Left lung (tissue), 10 donors: ENCODE measurements around the gene RBPMS2. TPM values are rescaled to one million over a fixed set of nuclear protein-coding genes. Genes with fewer than 3 reads are reported as not detected.

Experiments used
- ATAC-seq: fragments of 200-7000 bp; cut with Tn5 transposase; one replicate; pipeline ENCODE4 v1.9.1; 2020; ENCODE audit warnings: moderate library complexity
- DNase-seq, 4 donors: peaks; one replicate each; pipeline ENCODE4 v3.0.0-alpha.2; 2013 to 2020
- H3K27ac ChIP-seq, 2 donors: fragments of 200-600 bp; sonication (generic) in 1 of 2; one replicate each; pipeline versions ENCODE4 v1.5.0 to v1.8.0; 2020 to 2021
- H3K27me3 ChIP-seq, 2 donors: fragments of 200-600 bp; sonication (generic) in 1 of 2; one replicate each; pipeline versions ENCODE4 v1.5.0 to v1.8.0; 2020 to 2021
- H3K36me3 ChIP-seq, 2 donors: fragments of 200-600 bp; sonication (generic) in 1 of 2; one replicate each; pipeline versions ENCODE4 v1.5.0 to v1.8.0; 2020 to 2021
- H3K4me1 ChIP-seq, 2 donors: fragments of 200-600 bp; one replicate each; pipeline ENCODE4 v1.8.0; 2021
- H3K4me3 ChIP-seq, 2 donors: fragments of 200-600 bp; sonication (generic) in 1 of 2; one replicate each; pipeline versions ENCODE4 v1.5.0 to v1.8.0; 2020 to 2021; ENCODE audit warnings: mild to moderate bottlenecking in 1 of 2
- H3K9me3 ChIP-seq, 2 donors: fragments of 200-600 bp; sonication (generic) in 1 of 2; one replicate each; pipeline versions ENCODE4 v1.5.0 to v1.8.0; 2020 to 2021
- intact Hi-C, 2 donors: fragments of 100-400 bp; cut with DNase I; formaldehyde crosslinking; loops; one replicate each; pipeline versions ENCODE4 v1.11.2 to v1.14.2; 2022
- polyA plus RNA-seq, 6 donors: library from polyadenylated mRNA; unstranded; fragments of 120-200 nt; gene quantifications; one replicate each; pipeline ENCODE4 v1.2.1, GENCODE V29; 2013; ENCODE audit not compliant: insufficient read length in 6 of 6
- total RNA-seq, 2 donors: library from RNA; stranded (reverse); fragmentation: NEBNext Ultra II Directional; extraction: Animal tissue kit (Norgen Biotek cat#: 25700); gene quantifications; one replicate each; pipeline ENCODE4 v1.2.1, GENCODE V29; 2021
- TF ChIP-seq, protein P1 (sequence below), 2 donors: fragments of 200-600 bp; sonication (generic) in 1 of 2; IDR thresholded peaks; one replicate each; pipeline versions ENCODE4 v1.5.0 to v1.8.0; 2021; ENCODE audit warnings: antibody characterized with exemption in 2 of 2
- donor health status: DM: no; HTN: yes; CAD: no.
- donor health status: DM: no; HTN: no; CAD: no.

RBPMS2 gene
- total and polyA plus RNA-seq, 8 donors: 3.7 to 12.7 (median 6.8) TPM

DNA sequence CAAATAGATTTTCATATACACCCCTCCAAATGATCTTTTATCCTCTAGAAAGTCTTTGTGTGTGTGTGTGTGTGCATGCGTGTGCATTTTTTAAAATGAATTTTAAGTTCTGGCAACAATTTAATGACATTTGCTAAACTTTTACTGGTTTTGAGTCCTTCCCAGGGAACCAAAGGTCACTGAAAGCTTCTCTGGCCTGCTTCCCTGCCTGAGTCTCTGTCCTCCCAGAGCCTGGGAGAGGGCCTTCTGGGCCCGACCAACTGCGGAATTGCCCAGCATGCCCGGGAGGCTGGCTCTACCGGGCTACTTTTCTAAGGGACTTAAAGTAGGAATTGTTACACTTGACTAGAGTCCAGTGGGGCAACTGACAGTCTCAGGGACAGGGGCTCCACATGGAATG lies 7.4 kb upstream of the RBPMS2 start:
- TF ChIP-seq, protein P1, sequence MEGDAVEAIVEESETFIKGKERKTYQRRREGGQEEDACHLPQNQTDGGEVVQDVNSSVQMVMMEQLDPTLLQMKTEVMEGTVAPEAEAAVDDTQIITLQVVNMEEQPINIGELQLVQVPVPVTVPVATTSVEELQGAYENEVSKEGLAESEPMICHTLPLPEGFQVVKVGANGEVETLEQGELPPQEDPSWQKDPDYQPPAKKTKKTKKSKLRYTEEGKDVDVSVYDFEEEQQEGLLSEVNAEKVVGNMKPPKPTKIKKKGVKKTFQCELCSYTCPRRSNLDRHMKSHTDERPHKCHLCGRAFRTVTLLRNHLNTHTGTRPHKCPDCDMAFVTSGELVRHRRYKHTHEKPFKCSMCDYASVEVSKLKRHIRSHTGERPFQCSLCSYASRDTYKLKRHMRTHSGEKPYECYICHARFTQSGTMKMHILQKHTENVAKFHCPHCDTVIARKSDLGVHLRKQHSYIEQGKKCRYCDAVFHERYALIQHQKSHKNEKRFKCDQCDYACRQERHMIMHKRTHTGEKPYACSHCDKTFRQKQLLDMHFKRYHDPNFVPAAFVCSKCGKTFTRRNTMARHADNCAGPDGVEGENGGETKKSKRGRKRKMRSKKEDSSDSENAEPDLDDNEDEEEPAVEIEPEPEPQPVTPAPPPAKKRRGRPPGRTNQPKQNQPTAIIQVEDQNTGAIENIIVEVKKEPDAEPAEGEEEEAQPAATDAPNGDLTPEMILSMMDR (IDR thresholded peaks at IDR 0.05): no peak
- ATAC-seq: no peak
- H3K4me3 ChIP-seq: no peak overlapping the region
- H3K27ac ChIP-seq: no peak overlapping the region
- H3K4me1 ChIP-seq: no peaks in the 10 kb centered on the region
- intact Hi-C loops: no loop called here
- H3K27me3 ChIP-seq: peaks cover 0 to under 1% of the 10 kb centered on the region in 2 donors
- no peak for DNase-seq
- H3K9me3 ChIP-seq: no peaks in the 10 kb centered on the region
- no peaks in the 10 kb centered on the region for H3K36me3 ChIP-seq

DNA sequence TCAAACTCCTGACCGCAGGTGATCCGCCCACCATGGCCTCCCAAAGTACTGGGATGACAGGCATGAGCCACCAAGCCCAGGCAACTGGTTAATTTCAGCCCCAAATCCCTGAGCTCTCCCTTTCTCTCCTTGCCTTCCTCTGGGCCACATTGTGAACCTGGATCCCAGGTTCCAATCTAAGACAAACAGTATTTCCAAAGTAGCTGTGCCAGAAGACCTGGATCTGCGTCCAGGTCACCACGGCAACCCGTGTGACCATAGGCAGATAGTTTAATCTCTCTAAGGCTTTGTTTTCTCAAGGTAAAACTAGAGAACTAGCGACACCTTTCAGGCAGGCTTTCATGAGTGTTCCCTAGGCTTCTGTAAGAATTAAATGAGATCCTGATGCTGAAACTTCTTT lies 5.9 kb upstream of the RBPMS2 start:
- Histone ChIP-seq H3K9me3 (no peaks in the 10 kb centered on the region), H3K4me3 (no peak overlapping the region), H3K27ac (no peak overlapping the region), H3K4me1 (peaks cover under 1 to 3% of the 10 kb centered on the region in 2 donors), H3K27me3 (peaks cover 0 to 15% of the 10 kb centered on the region in 2 donors), H3K36me3 (no peaks in the 10 kb centered on the region)
- DNase-seq (no peak), ATAC-seq (no peak)
- intact Hi-C loops: no loop called here
- TF ChIP-seq, protein P1 (IDR thresholded peaks at IDR 0.05): no peak

DNA sequence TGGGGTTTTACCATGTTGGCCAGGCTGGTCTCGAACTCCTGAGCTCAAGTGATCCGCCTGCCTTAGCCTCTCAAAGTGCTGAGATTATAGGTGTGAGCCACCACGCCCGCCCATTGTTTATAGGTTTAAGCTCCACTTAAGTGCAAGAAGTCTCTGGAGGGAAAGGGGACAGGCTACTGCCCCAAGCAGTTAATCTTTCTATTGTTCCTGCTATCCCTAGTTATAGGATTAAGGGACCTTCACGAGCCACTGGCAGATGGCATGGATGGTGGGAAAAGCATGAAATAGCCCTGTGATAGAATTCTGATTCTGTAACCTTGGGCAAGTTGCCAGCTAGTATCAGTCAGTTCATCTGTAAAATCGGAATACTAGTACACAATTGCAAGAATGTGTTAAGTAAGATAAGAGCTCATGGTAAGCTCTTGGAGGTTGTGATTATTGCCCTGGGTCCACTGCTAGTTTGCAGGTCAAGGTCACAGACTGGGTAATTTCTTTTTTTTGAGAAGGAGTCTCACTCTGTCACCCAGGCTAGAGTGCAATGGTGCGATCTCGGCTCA lies 5.3 kb upstream of the RBPMS2 start:
- H3K36me3 ChIP-seq: no peaks in the 10 kb centered on the region
- TF ChIP-seq, protein P1 (IDR thresholded peaks at IDR 0.05): no peak
- DNase-seq (no peak), ATAC-seq (no peak)
- H3K9me3 ChIP-seq: no peaks in the 10 kb centered on the region
- intact Hi-C loops: no loop called here
- no peak overlapping the region for H3K27ac ChIP-seq
- H3K4me3 ChIP-seq: no peak overlapping the region
- H3K27me3 ChIP-seq: peaks cover 0 to 21% of the 10 kb centered on the region in 2 donors
- H3K4me1 ChIP-seq: peaks cover 7% of the 10 kb centered on the region in 2 donors

DNA sequence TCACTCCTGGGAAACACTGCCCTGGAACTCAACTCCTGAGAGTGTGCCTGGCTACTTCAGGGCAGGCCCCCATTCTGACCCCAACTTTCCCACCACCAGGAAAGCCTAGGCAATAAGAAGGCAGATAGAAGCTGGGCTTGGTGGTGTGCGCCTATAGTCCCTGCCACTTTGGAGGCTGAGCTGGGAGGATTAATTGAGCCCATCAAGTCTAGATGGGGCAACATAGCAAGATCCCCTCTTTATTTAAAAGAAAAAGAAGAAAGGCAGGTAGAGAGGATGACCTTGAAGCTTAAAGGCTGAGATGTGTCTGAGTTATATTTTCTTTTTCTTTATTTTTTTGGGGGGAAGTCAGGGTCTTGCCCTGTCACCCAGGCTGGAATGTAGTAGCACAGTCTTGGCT lies 4.2 kb upstream of the RBPMS2 start:
- Histone ChIP-seq H3K36me3 (no peaks in the 10 kb centered on the region), H3K4me1 (peaks cover 7 to 13% of the 10 kb centered on the region in 2 donors), H3K4me3 (no peak overlapping the region), H3K27me3 (peaks cover 0 to 30% of the 10 kb centered on the region in 2 donors), H3K27ac (no peak overlapping the region), H3K9me3 (no peaks in the 10 kb centered on the region)
- no peak for ATAC-seq
- TF ChIP-seq, protein P1 (IDR thresholded peaks at IDR 0.05): no peak
- intact Hi-C loops: no loop called here
- DNase-seq: no peak

DNA sequence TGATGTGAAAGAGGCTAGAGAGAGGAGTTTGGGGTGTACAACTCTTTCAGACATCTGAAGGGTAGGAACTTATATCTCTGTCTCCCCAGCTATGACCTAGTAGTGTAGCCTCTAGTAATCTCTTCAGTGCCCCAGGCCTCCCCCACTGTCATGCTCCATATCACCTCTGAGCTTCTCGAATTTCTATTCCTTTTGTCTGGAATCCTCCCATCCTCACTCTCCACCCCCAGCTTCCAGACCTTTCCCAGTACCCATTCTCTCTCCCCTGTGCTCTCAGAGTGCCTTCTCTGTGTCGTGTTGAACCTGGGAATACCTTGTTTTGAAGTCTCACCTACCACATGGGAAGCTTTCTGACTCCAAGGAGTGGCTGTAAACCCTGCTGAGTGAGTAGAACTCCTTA lies 3.6 kb upstream of the RBPMS2 start:
- TF ChIP-seq, protein P1 (IDR thresholded peaks at IDR 0.05): no peak
- ATAC-seq (no peak), DNase-seq (no peak)
- intact Hi-C loops: no loop called here
- Histone ChIP-seq H3K27me3 (peaks cover 0 to 36% of the 10 kb centered on the region in 2 donors), H3K4me3 (no peak overlapping the region), H3K4me1 (peaks cover 7 to 15% of the 10 kb centered on the region in 2 donors), H3K27ac (no peak overlapping the region), H3K9me3 (no peaks in the 10 kb centered on the region), H3K36me3 (no peaks in the 10 kb centered on the region)
